NCI-H1694 treated with DMSO at 0.1 percent for 48 hours (cell line): ENCODE measurements around the gene C2CD4C.
"Not testable (repeated sequence)": the region's sequence is repeated elsewhere in the genome, so short reads cannot be mapped to it uniquely, and the experiment has no call there.

Experiments used
- DNase-seq: peaks from one replicate; lab custom pipeline; 2025; lab: John Stamatoyannopoulos, UW

C2CD4C gene

GRCh38 chr19:408902-409515, at the start of gene C2CD4C:
Gene C2CD4C (minus strand): TSS chr19:409147. CDS start chr19:408361, 786 bp downstream.
- DNase-seq: no peak

GRCh38 chr19:458091-459042, 49.4 kb upstream of the C2CD4C start:
- no peak for DNase-seq

GRCh38 chr19:457636-458035, 48.7 kb upstream of the C2CD4C start:
- DNase-seq: no peak

GRCh38 chr19:456547-457110, 47.7 kb upstream of the C2CD4C start:
- no peak for DNase-seq

- DNase-seq: no peak
Measured at GRCh38 chr19:455851-456546, 47.1 kb upstream of the C2CD4C start.

GRCh38 chr19:455031-455705, 46.2 kb upstream of the C2CD4C start:
- no peak for DNase-seq

GRCh38 chr19:453606-454005, 44.7 kb upstream of the C2CD4C start:
- no peak for DNase-seq

GRCh38 chr19:452829-453228, 43.9 kb upstream of the C2CD4C start:
- no peak for DNase-seq

GRCh38 chr19:450912-451481, 42.0 kb upstream of the C2CD4C start:
- DNase-seq: not testable (repeated sequence)

GRCh38 chr19:449916-450315, 41.0 kb upstream of the C2CD4C start:
- no peak for DNase-seq

- DNase-seq: no peak
Measured at GRCh38 chr19:447816-448560, 39.0 kb upstream of the C2CD4C start.

GRCh38 chr19:447064-447426, 38.1 kb upstream of the C2CD4C start:
- DNase-seq: no peak

GRCh38 chr19:444677-445210, 35.8 kb upstream of the C2CD4C start:
- no peak for DNase-seq

- DNase-seq: no peak
Measured at GRCh38 chr19:443005-443404, 34.1 kb upstream of the C2CD4C start.

GRCh38 chr19:442085-442484, 33.1 kb upstream of the C2CD4C start:
- no peak for DNase-seq

GRCh38 chr19:441213-441836, 32.4 kb upstream of the C2CD4C start:
- DNase-seq: no peak

GRCh38 chr19:440391-441212, 31.7 kb upstream of the C2CD4C start:
- DNase-seq: no peak

- DNase-seq: no peak
Measured at GRCh38 chr19:439167-439900, 30.4 kb upstream of the C2CD4C start.
